Measurements from ENCODE around the gene ADGRB3. TPM values are rescaled to one million over a fixed set of nuclear protein-coding genes. Genes with fewer than 3 reads are reported as not detected.

The ADGRB3 gene
- total RNA-seq, 1 experiment from 2014 or later = 7.7 TPM

DNA sequence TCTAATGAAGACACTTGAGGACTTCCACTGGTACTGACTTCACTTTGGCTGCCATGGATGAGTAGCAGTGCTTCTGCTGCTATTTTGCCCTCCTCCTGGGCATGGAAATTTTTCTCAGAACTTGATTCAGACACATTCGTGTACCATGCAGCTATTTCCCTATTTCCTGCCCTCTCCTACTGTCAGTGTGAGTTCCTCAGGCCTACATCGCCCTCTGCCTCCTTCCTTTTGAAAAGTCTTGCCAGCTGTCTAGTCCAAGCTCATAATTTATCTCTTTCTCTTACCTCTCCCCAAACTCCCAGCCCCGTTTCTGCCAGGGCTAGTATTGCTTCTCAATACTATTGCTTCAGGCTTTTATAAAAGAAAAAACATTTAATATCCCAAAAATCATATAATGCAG is 470.2 kb downstream of the ADGRB3 start:
- CTCF ChIA-PET = no interaction called here
- TF ChIP-seq, protein P1, sequence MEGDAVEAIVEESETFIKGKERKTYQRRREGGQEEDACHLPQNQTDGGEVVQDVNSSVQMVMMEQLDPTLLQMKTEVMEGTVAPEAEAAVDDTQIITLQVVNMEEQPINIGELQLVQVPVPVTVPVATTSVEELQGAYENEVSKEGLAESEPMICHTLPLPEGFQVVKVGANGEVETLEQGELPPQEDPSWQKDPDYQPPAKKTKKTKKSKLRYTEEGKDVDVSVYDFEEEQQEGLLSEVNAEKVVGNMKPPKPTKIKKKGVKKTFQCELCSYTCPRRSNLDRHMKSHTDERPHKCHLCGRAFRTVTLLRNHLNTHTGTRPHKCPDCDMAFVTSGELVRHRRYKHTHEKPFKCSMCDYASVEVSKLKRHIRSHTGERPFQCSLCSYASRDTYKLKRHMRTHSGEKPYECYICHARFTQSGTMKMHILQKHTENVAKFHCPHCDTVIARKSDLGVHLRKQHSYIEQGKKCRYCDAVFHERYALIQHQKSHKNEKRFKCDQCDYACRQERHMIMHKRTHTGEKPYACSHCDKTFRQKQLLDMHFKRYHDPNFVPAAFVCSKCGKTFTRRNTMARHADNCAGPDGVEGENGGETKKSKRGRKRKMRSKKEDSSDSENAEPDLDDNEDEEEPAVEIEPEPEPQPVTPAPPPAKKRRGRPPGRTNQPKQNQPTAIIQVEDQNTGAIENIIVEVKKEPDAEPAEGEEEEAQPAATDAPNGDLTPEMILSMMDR (conservative IDR thresholded peaks at IDR 0.05; ENCODE audit: low read depth, low read length) = 0 out of 2 replicates have a peak, but pooled peaks have one; percentile 14
- TF ChIP-seq EZH2 (IDR thresholded peaks at IDR 0.05; ENCODE audit: borderline replicate concordance, low read depth, low read length, poor library complexity, severe bottlenecking) = no peak
- DNase-seq (ENCODE audit: low spot score) = peak; percentile 20
- H3K36me3 ChIP-seq (ENCODE audit: insufficient read depth, low read length, poor library complexity, severe bottlenecking) = no peaks in the 10 kb centered on the region
- no peak overlapping the region for H3K4me3 ChIP-seq (ENCODE audit: low read depth, low read length, poor library complexity, severe bottlenecking)
- H3K27me3 ChIP-seq (replicated peaks; ENCODE audit: insufficient read depth, low read depth, low read length, poor library complexity) = no peaks in the 10 kb centered on the region
- intact Hi-C loops (cut with micrococcal nuclease; ENCODE audit: unreplicated experiment) = no loop called here
- no peak overlapping the region for H3K27ac ChIP-seq (ENCODE audit: low read depth, low read length, poor library complexity, severe bottlenecking)
- H3K9me3 ChIP-seq (ENCODE audit: low read depth, low read length, poor library complexity, severe bottlenecking) = no peaks in the 10 kb centered on the region
- no TSS peak for BruUV-seq (replicated peaks)
- no peaks in the 10 kb centered on the region for H3K4me1 ChIP-seq (ENCODE audit: insufficient read depth, low read length, poor library complexity, severe bottlenecking)
- POLR2A ChIA-PET (ENCODE audit: low non-redundant PET) = no interaction called here

DNA sequence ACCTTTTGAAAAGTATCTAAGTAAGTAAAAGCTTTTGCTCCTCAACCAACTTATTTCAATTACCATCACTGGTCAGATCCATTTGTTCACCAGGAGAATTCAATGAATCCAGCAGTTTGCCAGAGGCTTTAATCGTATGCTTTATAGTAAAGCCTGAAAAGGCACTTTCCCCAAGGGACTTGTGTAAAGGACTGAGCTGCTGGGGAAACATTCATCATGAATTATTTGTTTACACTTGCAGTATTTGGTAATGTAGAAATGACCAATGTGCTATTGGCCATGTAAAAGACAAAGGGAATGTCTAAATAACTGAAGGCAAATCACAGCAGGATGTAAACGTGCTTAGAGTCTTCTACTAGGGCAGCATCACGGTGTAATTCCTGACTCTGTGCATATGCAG is 471.4 kb downstream of the ADGRB3 start:
- Histone ChIP-seq H3K4me3 (ENCODE audit: low read depth, low read length, poor library complexity, severe bottlenecking) (no peak overlapping the region), H3K4me1 (ENCODE audit: insufficient read depth, low read length, poor library complexity, severe bottlenecking) (no peaks in the 10 kb centered on the region), H3K27ac (ENCODE audit: low read depth, low read length, poor library complexity, severe bottlenecking) (no peak overlapping the region), H3K36me3 (ENCODE audit: insufficient read depth, low read length, poor library complexity, severe bottlenecking) (no peaks in the 10 kb centered on the region), H3K27me3 (replicated peaks; ENCODE audit: insufficient read depth, low read depth, low read length, poor library complexity) (no peaks in the 10 kb centered on the region), H3K9me3 (ENCODE audit: low read depth, low read length, poor library complexity, severe bottlenecking) (no peaks in the 10 kb centered on the region)
- no TSS peak for BruUV-seq (replicated peaks)
- no peak for TF ChIP-seq EZH2 (IDR thresholded peaks at IDR 0.05; ENCODE audit: borderline replicate concordance, low read depth, low read length, poor library complexity, severe bottlenecking)
- TF ChIP-seq, protein P1 (conservative IDR thresholded peaks at IDR 0.05; ENCODE audit: low read depth, low read length) = no peak
- ChIA-PET POLR2A (ENCODE audit: low non-redundant PET) (no interaction called here), CTCF (no interaction called here)
- DNase-seq (ENCODE audit: low spot score) = peak; percentile 14
- intact Hi-C loops (cut with micrococcal nuclease; ENCODE audit: unreplicated experiment) = no loop called here

DNA sequence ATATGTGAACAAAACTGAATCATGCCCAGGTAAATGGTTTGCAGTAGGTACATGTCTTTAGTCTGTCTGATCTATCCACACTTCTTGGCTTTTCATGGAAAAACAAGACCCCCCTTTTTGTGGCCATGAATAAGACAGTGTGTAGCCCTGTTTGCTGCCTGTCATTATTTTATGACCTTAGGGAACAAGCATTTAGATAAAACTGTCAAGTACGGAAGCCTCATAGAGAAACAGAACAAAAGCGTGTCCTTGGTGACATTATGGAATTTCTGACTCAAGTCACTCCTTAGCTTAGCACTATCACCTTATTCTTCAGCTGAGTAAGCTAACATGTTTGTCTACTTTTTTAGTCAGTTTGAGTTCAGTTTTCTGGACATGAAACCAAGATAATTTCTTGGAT is 476.2 kb downstream of the ADGRB3 start:
- BruUV-seq (replicated peaks) = no TSS peak
- Histone ChIP-seq H3K9me3 (ENCODE audit: low read depth, low read length, poor library complexity, severe bottlenecking) (no peaks in the 10 kb centered on the region), H3K4me1 (ENCODE audit: insufficient read depth, low read length, poor library complexity, severe bottlenecking) (no peaks in the 10 kb centered on the region), H3K27ac (ENCODE audit: low read depth, low read length, poor library complexity, severe bottlenecking) (no peak overlapping the region), H3K27me3 (replicated peaks; ENCODE audit: insufficient read depth, low read depth, low read length, poor library complexity) (no peaks in the 10 kb centered on the region), H3K36me3 (ENCODE audit: insufficient read depth, low read length, poor library complexity, severe bottlenecking) (no peaks in the 10 kb centered on the region), H3K4me3 (ENCODE audit: low read depth, low read length, poor library complexity, severe bottlenecking) (no peak overlapping the region)
- CTCF ChIA-PET = no interaction called here
- no peak for DNase-seq (ENCODE audit: low spot score)
- TF ChIP-seq EZH2 (IDR thresholded peaks at IDR 0.05; ENCODE audit: borderline replicate concordance, low read depth, low read length, poor library complexity, severe bottlenecking) = no peak
- TF ChIP-seq, protein P1 (conservative IDR thresholded peaks at IDR 0.05; ENCODE audit: low read depth, low read length) = no peak
- POLR2A ChIA-PET (ENCODE audit: low non-redundant PET) = no interaction called here
- intact Hi-C loops (cut with micrococcal nuclease; ENCODE audit: unreplicated experiment) = no loop called here

Measured in A673 (cell line).